Right atrium auricular region (tissue), 2 donors: ENCODE measurements around the gene KRT71. TPM values are rescaled to one million over a fixed set of nuclear protein-coding genes. Genes with fewer than 3 reads are reported as not detected.

ENCODE experiments used
- DNase-seq: peaks from one replicate; pipeline ENCODE4 v3.0.0-alpha.2; 2019; ENCODE audit warnings: low spot score
- H3K27ac ChIP-seq, 2 donors: fragments of 200-600 bp; sonication (generic); 1 replicate in 1 of 2; 2 replicates in 1 of 2; pipeline ENCODE4 v1.5.1; 2016 to 2019
- H3K27me3 ChIP-seq, 2 donors: fragments of 200-600 bp; sonication (generic); one replicate each; pipeline versions ENCODE4 v1.5.1 to v1.6.0; 2017 to 2019
- H3K36me3 ChIP-seq: fragments of 200-600 bp; sonication (generic); one replicate; pipeline ENCODE4 v1.5.1; 2016
- H3K4me1 ChIP-seq, 2 donors: fragments of 200-600 bp; sonication (generic); one replicate each; pipeline versions ENCODE4 v1.5.1 to v1.6.0; 2017 to 2019
- H3K4me3 ChIP-seq, 2 donors: fragments of 200-600 bp; sonication (generic); 1 replicate in 1 of 2; 2 replicates in 1 of 2; pipeline ENCODE4 v1.5.1; 2017 to 2019; ENCODE audit warnings: mild to moderate bottlenecking in 1 of 2, moderate library complexity in 1 of 2
- H3K9me3 ChIP-seq, 2 donors: fragments of 200-600 bp; sonication (generic); one replicate each; pipeline ENCODE4 v1.5.1; 2019
- CTCF ChIP-seq, 2 donors: fragments of 200-600 bp; sonication (generic); IDR thresholded peaks; one replicate each; pipeline ENCODE4 v1.5.1; 2019; ENCODE audit warnings: antibody characterized with exemption in 2 of 2
- total RNA-seq, 2 donors: library from RNA; depleted of rRNA; stranded (reverse); fragments of >200 nt; gene quantifications; one replicate each; pipeline ENCODE4 v1.1.0, GENCODE V29; 2016

The KRT71 gene
- total RNA-seq, 2 donors from 2014 or later: not detected

GRCh38 chr12:52543985-52544883 lies 8.7 kb downstream of the KRT71 start:
- Histone ChIP-seq H3K4me1 (no peaks in the 10 kb centered on the region), H3K9me3 (no peaks in the 10 kb centered on the region), H3K27me3 (no peaks in the 10 kb centered on the region), H3K27ac (no peak overlapping the region), H3K36me3 (no peaks in the 10 kb centered on the region), H3K4me3 (no peak overlapping the region)
- DNase-seq: no peak
- TF ChIP-seq CTCF (IDR thresholded peaks at IDR 0.05): no peak

- no peak for TF ChIP-seq CTCF (IDR thresholded peaks at IDR 0.05)
- no peaks in the 10 kb centered on the region for H3K4me1 ChIP-seq
- no peak overlapping the region for H3K27ac ChIP-seq
- H3K36me3 ChIP-seq: no peaks in the 10 kb centered on the region
- H3K4me3 ChIP-seq: no peak overlapping the region
- no peaks in the 10 kb centered on the region for H3K27me3 ChIP-seq
- no peak for DNase-seq
- no peaks in the 10 kb centered on the region for H3K9me3 ChIP-seq
Observed at GRCh38 chr12:52542785-52543318, 10.1 kb downstream of the KRT71 start.

GRCh38 chr12:52542157-52542556 lies 10.8 kb downstream of the KRT71 start:
- Histone ChIP-seq H3K9me3 (no peaks in the 10 kb centered on the region), H3K27ac (no peak overlapping the region), H3K4me1 (no peaks in the 10 kb centered on the region), H3K36me3 (no peaks in the 10 kb centered on the region), H3K27me3 (no peaks in the 10 kb centered on the region), H3K4me3 (no peak overlapping the region)
- no peak for TF ChIP-seq CTCF (IDR thresholded peaks at IDR 0.05)
- no peak for DNase-seq

- Histone ChIP-seq H3K4me1 (no peaks in the 10 kb centered on the region), H3K27ac (no peak overlapping the region), H3K36me3 (no peaks in the 10 kb centered on the region), H3K4me3 (no peak overlapping the region), H3K27me3 (no peaks in the 10 kb centered on the region), H3K9me3 (no peaks in the 10 kb centered on the region)
- DNase-seq: no peak
- TF ChIP-seq CTCF (IDR thresholded peaks at IDR 0.05): no peak
Observed at GRCh38 chr12:52541709-52542108, 11.2 kb downstream of the KRT71 start.

- no peak for TF ChIP-seq CTCF (IDR thresholded peaks at IDR 0.05)
- no peaks in the 10 kb centered on the region for H3K27me3 ChIP-seq
Observed at GRCh38 chr12:52540531-52540930, 12.4 kb downstream of the KRT71 start.

More at GRCh38 chr12:52540531-52540930, 12.4 kb downstream of the KRT71 start:
- no peak for DNase-seq
- H3K4me1 ChIP-seq: no peaks in the 10 kb centered on the region
- H3K4me3 ChIP-seq: no peak overlapping the region
- no peaks in the 10 kb centered on the region for H3K36me3 ChIP-seq
- H3K27ac ChIP-seq: no peak overlapping the region
- no peaks in the 10 kb centered on the region for H3K9me3 ChIP-seq
